ENCODE results near the gene LY6G6F. TPM values are rescaled to one million over a fixed set of nuclear protein-coding genes. Genes with fewer than 3 reads are reported as not detected.

The LY6G6F gene
- total RNA-seq, 1 donor from 2014 or later: not detected

- no peak for TF ChIP-seq CTCF (IDR thresholded peaks at IDR 0.05)
- Mint-ChIP-seq H3K27me3 (ENCODE audit: unreplicated experiment) (peaks cover 9% of the 10 kb centered on the region), H3K9me3 (ENCODE audit: unreplicated experiment) (no peaks in the 10 kb centered on the region), H3K4me1 (ENCODE audit: unreplicated experiment) (peaks cover 6% of the 10 kb centered on the region), H3K27ac (ENCODE audit: unreplicated experiment) (no peak overlapping the region), H3K4me3 (ENCODE audit: unreplicated experiment) (no peak overlapping the region), H3K36me3 (ENCODE audit: unreplicated experiment) (no peaks in the 10 kb centered on the region)
- no peak for DNase-seq (ENCODE audit: extremely low spot score, unreplicated experiment)
Observed at GRCh38 chr6:31711233-31711632, 4.6 kb downstream of the LY6G6F start.

- no peaks in the 10 kb centered on the region for H3K36me3 Mint-ChIP-seq (ENCODE audit: unreplicated experiment)
- no peak overlapping the region for H3K27ac Mint-ChIP-seq (ENCODE audit: unreplicated experiment)
- no peak for DNase-seq (ENCODE audit: extremely low spot score, unreplicated experiment)
- H3K9me3 Mint-ChIP-seq (ENCODE audit: unreplicated experiment): no peaks in the 10 kb centered on the region
- peaks cover 9% of the 10 kb centered on the region for H3K27me3 Mint-ChIP-seq (ENCODE audit: unreplicated experiment)
- H3K4me1 Mint-ChIP-seq (ENCODE audit: unreplicated experiment): peaks cover 6% of the 10 kb centered on the region
- TF ChIP-seq CTCF (IDR thresholded peaks at IDR 0.05): no peak
- H3K4me3 Mint-ChIP-seq (ENCODE audit: unreplicated experiment): no peak overlapping the region
Observed at GRCh38 chr6:31712296-31712695, 5.6 kb downstream of the LY6G6F start.

- Mint-ChIP-seq H3K4me1 (ENCODE audit: unreplicated experiment) (peaks cover 6% of the 10 kb centered on the region), H3K27me3 (ENCODE audit: unreplicated experiment) (peaks cover 9% of the 10 kb centered on the region), H3K36me3 (ENCODE audit: unreplicated experiment) (no peaks in the 10 kb centered on the region), H3K27ac (ENCODE audit: unreplicated experiment) (no peak overlapping the region), H3K9me3 (ENCODE audit: unreplicated experiment) (no peaks in the 10 kb centered on the region), H3K4me3 (ENCODE audit: unreplicated experiment) (no peak overlapping the region)
- DNase-seq (ENCODE audit: extremely low spot score, unreplicated experiment): no peak
- TF ChIP-seq CTCF (IDR thresholded peaks at IDR 0.05): no peak
Observed at GRCh38 chr6:31713465-31713864, 6.8 kb downstream of the LY6G6F start.

GRCh38 chr6:31713991-31714684 lies 7.5 kb downstream of the LY6G6F start:
- peaks cover 9% of the 10 kb centered on the region for H3K27me3 Mint-ChIP-seq (ENCODE audit: unreplicated experiment)
- H3K4me1 Mint-ChIP-seq (ENCODE audit: unreplicated experiment): peaks cover 6% of the 10 kb centered on the region
- no peaks in the 10 kb centered on the region for H3K9me3 Mint-ChIP-seq (ENCODE audit: unreplicated experiment)
- no peak overlapping the region for H3K27ac Mint-ChIP-seq (ENCODE audit: unreplicated experiment)
- H3K4me3 Mint-ChIP-seq (ENCODE audit: unreplicated experiment): no peak overlapping the region
- no peaks in the 10 kb centered on the region for H3K36me3 Mint-ChIP-seq (ENCODE audit: unreplicated experiment)
- TF ChIP-seq CTCF (IDR thresholded peaks at IDR 0.05): no peak
- DNase-seq (ENCODE audit: extremely low spot score, unreplicated experiment): no peak

GRCh38 chr6:31715022-31715958 lies 8.6 kb downstream of the LY6G6F start, which contains the start of gene LY6G6D:
TSS of gene LY6G6D (plus strand) at chr6:31715348. CDS start at chr6:31715356, 8 bp downstream.
- Mint-ChIP-seq H3K9me3 (ENCODE audit: unreplicated experiment) (no peaks in the 10 kb centered on the region), H3K27me3 (ENCODE audit: unreplicated experiment) (peaks cover 9% of the 10 kb centered on the region), H3K36me3 (ENCODE audit: unreplicated experiment) (no peaks in the 10 kb centered on the region), H3K27ac (ENCODE audit: unreplicated experiment) (no peak within 1 kb of the TSS), H3K4me3 (ENCODE audit: unreplicated experiment) (no peak within 1 kb of the TSS), H3K4me1 (ENCODE audit: unreplicated experiment) (peaks cover 6% of the 10 kb centered on the region)
- no peak for TF ChIP-seq CTCF (IDR thresholded peaks at IDR 0.05)
- no peak for DNase-seq (ENCODE audit: extremely low spot score, unreplicated experiment)
